GM11168 (cell line): ENCODE data around the gene TBK1.

Source experiments
- in situ Hi-C: fragments of 300-500 bp; cut with MboI; formaldehyde crosslinking; loops from one replicate; pipeline ENCODE4 v1.12.0; 2022; ENCODE audit warnings: low sequenced_read_pairs; ENCODE audit not compliant: unreplicated experiment

The TBK1 gene

GRCh38 chr12:64451687-64452558 lies at the start of gene TBK1:
Gene TBK1, plus strand, starts transcription at chr12:64452120. Its CDS starts 3,751 bp downstream, at chr12:64455871.
- in situ Hi-C loops: no loop called here

- in situ Hi-C loops: no loop called here
Measured at GRCh38 chr12:64402181-64402580, 49.7 kb upstream of the TBK1 start.

- in situ Hi-C loops: no loop called here
Measured at GRCh38 chr12:64403707-64404469, 48.0 kb upstream of the TBK1 start, which contains the start of gene XPOT. Gene XPOT, plus strand, starts transcription at chr12:64404392. Its CDS starts 5,644 bp downstream, at chr12:64410036.

- in situ Hi-C loops: no loop called here
Measured at GRCh38 chr12:64404470-64405256, 47.3 kb upstream of the TBK1 start.

- in situ Hi-C loops: no loop called here
Measured at GRCh38 chr12:64407342-64408223, 44.3 kb upstream of the TBK1 start.

GRCh38 chr12:64411427-64411826 lies 40.5 kb upstream of the TBK1 start:
- in situ Hi-C loops: no loop called here

- in situ Hi-C loops: no loop called here
Measured at GRCh38 chr12:64412459-64412858, 39.5 kb upstream of the TBK1 start.

- in situ Hi-C loops: no loop called here
Measured at GRCh38 chr12:64413884-64414283, 38.0 kb upstream of the TBK1 start.

GRCh38 chr12:64418209-64418608 lies 33.7 kb upstream of the TBK1 start:
- in situ Hi-C loops: no loop called here

GRCh38 chr12:64419696-64420095 lies 32.2 kb upstream of the TBK1 start:
- in situ Hi-C loops: no loop called here

- in situ Hi-C loops: no loop called here
Measured at GRCh38 chr12:64427988-64428387, 23.9 kb upstream of the TBK1 start.

GRCh38 chr12:64428956-64429355 lies 23.0 kb upstream of the TBK1 start:
- in situ Hi-C loops: no loop called here

GRCh38 chr12:64430886-64431285 lies 21.0 kb upstream of the TBK1 start:
- in situ Hi-C loops: no loop called here

- in situ Hi-C loops: no loop called here
Measured at GRCh38 chr12:64431791-64432190, 20.1 kb upstream of the TBK1 start.

- in situ Hi-C loops: no loop called here
Measured at GRCh38 chr12:64433915-64434314, 18.0 kb upstream of the TBK1 start.

- in situ Hi-C loops: no loop called here
Measured at GRCh38 chr12:64440100-64440499, 11.8 kb upstream of the TBK1 start.

GRCh38 chr12:64445490-64445889 lies 6.4 kb upstream of the TBK1 start:
- in situ Hi-C loops: no loop called here

- in situ Hi-C loops: no loop called here
Measured at GRCh38 chr12:64446295-64446694, 5.6 kb upstream of the TBK1 start.

GRCh38 chr12:64450057-64450640 lies 1.8 kb upstream of the TBK1 start:
- in situ Hi-C loops: no loop called here
